Activated T-helper 1 cell treated with anti-CD3 and anti-CD28 coated beads, Interleukin-2, amount 50 U/mL, for 16 hours (primary cell): Measurements from ENCODE around the gene PDGFRB.
"Not testable (repeated sequence)": the region's sequence is repeated elsewhere in the genome, so short reads cannot be mapped to it uniquely, and the experiment has no call there.

Experiments used
- DNase-seq, 2 donors: peaks; one replicate each; pipeline ENCODE4 v3.0.0-alpha.2; 2020; ENCODE audit warnings: low read depth in 1 of 2, low spot score in 1 of 2

The PDGFRB gene

DNA sequence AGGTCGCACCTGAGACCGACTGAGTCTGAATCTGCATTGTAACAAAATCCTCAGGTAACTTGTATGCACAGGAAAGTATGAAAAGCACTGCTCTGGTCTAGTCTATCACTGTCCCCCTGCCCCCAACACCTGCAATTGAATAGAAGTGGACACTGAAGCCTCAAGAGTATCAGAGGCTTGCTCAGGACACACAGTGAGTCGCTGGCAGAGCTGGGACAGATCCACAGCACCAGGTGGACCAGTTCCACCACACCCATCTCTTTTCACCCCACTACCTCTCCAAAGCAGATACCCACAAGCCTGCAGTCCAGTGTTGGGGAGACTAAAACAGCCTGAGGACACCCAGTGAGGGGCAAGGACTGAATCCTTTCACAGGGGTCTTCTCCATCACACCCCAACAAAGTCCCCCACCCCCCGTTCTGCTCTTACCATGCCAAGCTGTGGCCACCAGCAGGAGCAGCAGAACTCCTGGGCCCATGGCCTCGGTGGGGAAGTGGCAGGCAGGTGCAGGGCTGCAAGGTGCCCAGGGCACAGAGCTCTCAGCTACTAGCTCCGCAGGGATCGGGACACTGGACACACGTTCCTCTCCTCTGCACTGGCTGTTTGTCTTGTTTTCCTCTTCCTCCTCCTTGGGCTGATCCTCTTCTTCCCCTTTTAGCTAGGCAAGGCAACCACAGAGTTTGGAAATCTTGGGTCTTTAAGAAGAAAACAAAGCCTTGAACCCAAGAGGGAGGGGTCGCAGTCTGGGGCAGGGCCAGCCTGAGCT, 69.5 kb downstream of the PDGFRB start, which contains the start of gene CSF1R:
Gene CSF1R (minus strand): TSS at position 605 of the 766 bp plus-strand sequence. CDS start 127 bp downstream, at position 478.
- no peak for DNase-seq

DNA sequence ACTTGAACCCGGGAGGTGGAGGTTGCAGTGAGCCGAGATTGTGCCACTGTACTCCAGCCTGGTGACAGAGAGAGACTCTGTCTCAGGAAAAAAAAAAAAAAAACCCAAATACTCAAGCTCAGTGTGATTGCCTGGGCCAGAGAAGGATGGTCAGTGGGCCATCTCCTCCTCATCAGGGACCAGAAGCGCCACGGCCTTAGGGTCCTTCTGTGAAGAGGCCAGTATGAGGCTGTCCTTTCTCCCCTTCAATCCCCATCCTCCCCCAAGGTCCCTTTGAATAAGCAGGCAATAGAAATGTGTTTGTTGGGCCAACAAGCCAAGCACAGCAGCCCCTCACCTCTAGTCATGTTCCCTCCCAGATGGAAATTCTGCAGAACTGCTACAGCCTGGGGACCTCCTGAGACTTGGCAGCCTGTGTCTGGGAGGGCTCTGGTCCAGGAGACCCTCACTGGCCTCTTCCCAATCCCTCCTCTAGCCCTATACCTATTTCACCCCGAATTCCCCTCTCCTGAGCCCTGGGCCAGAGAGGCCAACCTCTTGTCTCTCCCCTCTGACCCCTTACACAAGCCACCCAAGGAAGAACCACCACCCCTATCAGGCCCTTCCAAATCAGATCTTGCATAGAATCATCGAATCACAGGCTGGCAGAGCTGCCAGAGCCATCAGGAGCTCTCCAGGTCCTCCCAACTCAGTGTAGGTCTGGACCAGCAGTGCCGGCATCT, 70.3 kb downstream of the PDGFRB start:
- no peak for DNase-seq

GRCh38 chr5:150084754-150085153, 70.9 kb downstream of the PDGFRB start:
- not testable (repeated sequence) for DNase-seq

DNA sequence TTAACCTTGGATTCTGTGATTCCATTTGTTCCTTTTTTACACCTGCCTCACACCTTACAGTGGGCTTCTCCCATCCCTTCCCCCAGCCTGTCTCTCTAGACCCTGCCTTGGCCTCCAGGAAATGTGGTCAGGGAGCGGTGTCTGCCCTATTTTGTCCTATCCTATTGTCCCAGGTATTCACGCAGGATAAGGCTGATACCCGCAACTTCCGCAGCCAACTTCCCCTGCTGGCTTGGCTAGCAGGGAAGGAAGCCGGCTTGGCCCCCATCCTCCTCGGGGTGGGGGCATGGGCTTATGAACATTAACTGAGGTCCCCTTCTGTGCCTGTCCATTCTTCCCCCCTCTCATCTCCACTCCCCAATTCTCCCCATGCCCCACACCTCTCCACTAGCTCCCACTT, 72.8 kb downstream of the PDGFRB start:
- no peak for DNase-seq

DNA sequence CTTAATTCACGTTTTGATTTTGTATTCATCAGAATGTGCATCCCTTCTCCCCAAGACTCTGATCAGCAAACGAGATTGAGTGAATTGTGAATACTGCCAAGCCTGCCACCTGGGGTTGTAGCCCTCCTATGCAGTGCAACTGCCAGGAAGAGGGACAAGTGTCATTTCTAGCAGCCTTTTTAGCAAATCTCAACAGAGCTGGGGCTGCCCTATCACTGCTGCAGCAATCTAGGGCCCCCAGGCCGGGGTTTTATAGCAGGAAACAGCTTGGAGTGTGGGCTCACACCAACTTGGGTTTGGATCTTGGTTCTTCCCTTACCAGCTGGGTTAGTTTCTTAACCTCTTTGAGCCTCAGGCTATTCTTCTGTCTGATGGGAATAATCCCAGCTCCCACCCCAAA, 73.3 kb downstream of the PDGFRB start:
- no peak for DNase-seq

DNA sequence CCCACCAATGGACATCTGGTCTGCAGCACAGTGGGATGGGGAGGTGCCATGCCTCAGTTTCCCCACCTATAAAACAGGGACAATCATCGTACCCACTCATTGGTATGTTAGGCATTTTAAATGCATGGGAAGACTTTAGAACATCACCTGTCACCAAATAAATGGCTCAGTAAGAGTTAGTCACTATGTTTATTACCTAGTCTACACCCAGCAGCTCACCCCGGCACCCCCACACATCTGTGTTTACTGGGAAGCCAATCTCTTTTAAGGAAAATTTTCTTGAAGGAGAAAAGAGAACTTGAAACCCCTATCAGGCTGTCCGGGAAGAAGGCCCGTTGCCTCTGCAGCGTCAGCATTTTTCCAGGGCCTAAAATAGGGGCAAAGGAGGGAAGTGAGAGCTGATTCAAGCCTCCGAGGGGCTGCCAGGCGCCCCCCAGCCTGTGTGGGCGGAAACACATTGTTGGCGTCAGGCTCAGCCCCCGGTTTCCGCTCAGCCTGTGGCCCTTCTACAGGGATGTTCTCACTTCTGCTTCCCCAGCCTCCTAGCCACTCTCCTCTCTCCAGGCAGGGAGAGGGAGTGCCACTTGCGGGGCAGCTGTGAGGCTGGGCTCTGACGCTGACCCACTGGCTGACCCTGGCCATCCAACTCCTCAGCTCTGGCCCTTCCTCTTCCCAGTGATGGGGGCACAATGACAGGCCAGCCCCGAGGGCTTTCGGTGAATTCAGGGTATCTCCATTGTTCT, 73.9 kb downstream of the PDGFRB start:
- DNase-seq = no peak

GRCh38 chr5:150080696-150081435, 74.8 kb downstream of the PDGFRB start:
- DNase-seq = no peak

DNA sequence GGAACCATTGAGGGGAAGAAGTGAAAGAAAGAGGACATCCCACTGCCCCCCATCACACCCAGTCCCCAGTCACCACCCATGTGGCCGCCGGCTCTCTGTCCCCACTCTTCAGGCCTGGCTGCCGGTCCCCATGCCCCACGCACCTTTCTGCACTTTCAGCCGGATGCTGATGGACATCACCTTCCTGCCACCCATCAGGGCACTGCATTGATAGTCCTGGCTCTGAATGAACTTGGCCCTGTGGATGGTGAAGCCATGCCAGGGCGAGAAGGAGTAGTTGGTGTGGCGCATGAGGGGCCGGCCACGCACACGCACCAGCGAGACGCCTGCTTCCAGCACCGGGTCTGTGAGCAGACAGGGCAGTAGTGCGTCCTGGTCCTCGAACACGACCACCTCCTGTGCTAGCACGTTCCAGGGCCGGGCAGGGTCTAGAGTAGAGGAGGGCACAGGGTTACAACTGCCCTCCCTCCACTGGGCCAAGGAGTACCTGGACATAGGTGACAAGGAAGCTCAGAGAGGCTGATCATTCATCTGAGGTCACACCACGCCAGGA, 75.7 kb downstream of the PDGFRB start:
- no peak for DNase-seq

DNA sequence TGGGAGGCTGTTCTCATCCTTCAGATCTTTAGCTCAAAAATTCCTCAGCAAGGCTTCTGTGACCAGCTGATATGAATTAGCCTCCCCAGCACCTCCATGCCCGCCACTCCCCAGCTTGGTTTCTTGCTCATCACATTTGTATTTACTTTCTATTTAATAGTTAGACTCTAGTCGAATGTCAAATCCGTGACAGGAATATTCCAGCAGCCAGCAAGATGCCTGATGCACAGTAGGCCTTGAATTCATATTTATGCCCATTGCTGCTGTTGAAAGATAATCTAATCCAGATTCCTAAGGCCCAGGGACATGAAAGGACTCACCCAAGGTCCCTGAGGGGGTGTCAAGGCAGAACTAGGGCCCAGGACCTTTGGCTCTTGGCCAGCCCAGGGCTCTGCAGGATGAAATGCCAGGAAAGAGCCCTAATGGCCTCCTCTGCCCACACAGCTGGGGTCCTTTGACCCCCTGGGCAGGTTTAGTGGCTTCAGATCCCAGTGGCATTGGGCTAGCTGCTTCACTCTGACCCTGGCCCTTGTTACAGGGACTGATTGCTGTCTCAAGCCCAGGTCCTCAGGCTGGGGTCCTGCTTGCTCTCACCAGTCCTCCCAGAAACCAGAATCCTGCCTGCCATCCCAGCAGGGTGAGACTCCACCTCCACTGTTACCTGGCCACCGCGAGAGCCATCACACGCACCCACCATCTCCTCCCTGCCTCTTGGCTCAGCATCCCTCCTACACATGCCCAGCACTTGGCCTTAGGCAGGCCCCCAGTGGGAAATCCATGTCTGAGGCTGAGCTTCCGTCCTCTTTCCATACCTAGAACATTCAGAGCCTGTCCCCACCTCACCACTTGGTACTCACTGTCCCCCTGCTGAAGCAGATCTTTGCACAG, 76.6 kb downstream of the PDGFRB start:
- no peak for DNase-seq

GRCh38 chr5:150077996-150078801, 77.4 kb downstream of the PDGFRB start:
- DNase-seq = no peak

- no peak for DNase-seq
Measured at GRCh38 chr5:150077060-150077459, 78.6 kb downstream of the PDGFRB start.

- DNase-seq = no peak
Measured at GRCh38 chr5:150075806-150076205, 79.8 kb downstream of the PDGFRB start.

DNA sequence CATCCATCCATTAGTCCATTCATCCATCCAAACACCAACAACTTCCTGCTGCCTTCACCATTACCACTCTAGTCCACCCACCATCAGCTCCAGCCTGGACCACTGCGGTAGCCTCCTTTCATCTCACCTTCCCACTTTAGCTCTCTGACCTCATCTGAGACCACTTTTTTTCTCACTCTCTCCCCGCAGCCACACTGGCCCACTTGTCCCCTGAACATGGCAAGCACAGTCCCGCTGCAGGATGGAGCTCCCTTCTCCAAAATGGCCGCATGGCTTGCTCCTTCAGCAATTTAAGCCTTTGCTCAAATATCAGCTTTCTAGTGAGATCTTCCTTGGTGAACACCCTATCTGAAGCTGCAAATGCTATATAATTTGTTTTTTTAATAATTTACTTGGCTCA, 80.4 kb downstream of the PDGFRB start:
- no peak for DNase-seq

DNA sequence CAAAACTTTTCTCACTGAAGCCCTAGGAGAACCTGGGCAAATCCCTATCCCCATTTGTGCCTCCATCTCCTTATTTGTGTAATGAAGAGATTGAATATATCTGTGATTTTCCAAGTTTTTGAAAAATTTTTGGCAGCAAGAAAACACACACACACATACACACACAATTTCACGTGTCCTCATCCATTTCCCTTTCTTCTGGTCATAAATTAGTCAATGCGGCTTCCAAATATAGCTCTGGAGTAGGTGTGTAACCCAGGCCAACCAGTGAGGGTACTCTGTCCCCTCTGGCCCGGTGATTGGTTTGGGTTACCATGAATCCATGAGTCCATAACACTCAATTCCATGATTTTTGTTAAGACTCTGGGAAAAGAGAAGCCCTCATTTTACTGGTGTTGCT, 82.0 kb downstream of the PDGFRB start:
- no peak for DNase-seq

- no peak for DNase-seq
Measured at GRCh38 chr5:150073086-150073625, 82.5 kb downstream of the PDGFRB start.

DNA sequence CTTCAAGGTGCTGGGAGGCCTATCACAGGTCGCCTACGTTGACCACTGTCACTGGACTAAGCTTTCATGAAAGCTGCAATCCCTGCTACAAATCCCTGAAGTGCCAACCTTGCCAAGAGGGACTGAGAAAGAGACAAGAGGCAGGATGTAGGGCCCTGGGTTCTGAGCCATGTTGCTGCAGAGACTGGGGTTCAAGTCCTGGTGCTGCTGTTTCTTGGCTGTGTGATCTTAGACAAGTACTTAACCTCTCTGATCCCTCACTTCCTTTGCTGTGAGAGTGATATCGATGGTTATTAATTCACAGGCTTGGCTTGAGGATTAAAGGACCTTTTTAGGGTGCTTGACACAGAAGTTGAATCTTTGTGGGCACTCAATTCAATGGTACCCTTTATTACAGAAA, 84.8 kb downstream of the PDGFRB start:
- DNase-seq = no peak

- DNase-seq = no peak
Measured at GRCh38 chr5:150069672-150070627, 85.7 kb downstream of the PDGFRB start.
